Keratinocyte (primary cell): ENCODE results near the gene ZNF12. TPM values are rescaled to one million over a fixed set of nuclear protein-coding genes. Genes with fewer than 3 reads are reported as not detected.
"Not testable (repeated sequence)": the region's sequence is repeated elsewhere in the genome, so short reads cannot be mapped to it uniquely, and the experiment has no call there.

ENCODE experiments used
- DNase-seq: peaks from one replicate; pipeline ENCODE4 v3.0.0-alpha.2; 2011; ENCODE audit warnings: low read depth, missing footprints, low spot score
- FAIRE-seq: peaks from 2 replicates; lab custom pipeline; 2011; peaks lifted over from hg19 to GRCh38; lab: Jason Lieb, UNC
- H2AFZ ChIP-seq: 2 replicates; pipeline ENCODE4 v1.6.0; 2012; ENCODE audit warnings: low read length, control low read depth, inconsistent platforms; ENCODE audit not compliant: control insufficient read depth
- H3K27ac ChIP-seq: 2 replicates; pipeline ENCODE4 v1.5.1; 2011; ENCODE audit warnings: low read length; ENCODE audit not compliant: control insufficient read depth, insufficient read depth
- H3K27me3 ChIP-seq: 3 replicates; pipeline ENCODE4 v1.6.0; 2011; ENCODE audit warnings: low read length; ENCODE audit not compliant: control insufficient read depth, insufficient read depth; ENCODE audit errors: extremely low read depth
- H3K36me3 ChIP-seq, 2 experiments: 2 replicates in 1 of 2; 3 replicates in 1 of 2; pipeline ENCODE4 v1.5.1; 2011; ENCODE audit warnings: low read length in 2 of 2, mild to moderate bottlenecking in 1 of 2; ENCODE audit not compliant: control insufficient read depth in 2 of 2, insufficient read depth in 2 of 2; ENCODE audit errors: extremely low read depth in 1 of 2
- H3K4me1 ChIP-seq: 3 replicates; pipeline ENCODE4 v1.5.1; 2011; ENCODE audit warnings: low read length; ENCODE audit not compliant: control insufficient read depth, insufficient read depth; ENCODE audit errors: extremely low read depth
- H3K4me2 ChIP-seq: 3 replicates; pipeline ENCODE4 v1.6.0; 2011; ENCODE audit warnings: low read depth, low read length; ENCODE audit not compliant: control insufficient read depth, insufficient read depth; ENCODE audit errors: extremely low read depth
- H3K4me3 ChIP-seq, 3 experiments: fragments of 200-600 bp in 1 of 3; sonication (generic) in 1 of 3; 2 replicates in 2 of 3; 3 replicates in 1 of 3; pipeline ENCODE4 v1.5.1; 2011 to 2016; ENCODE audit warnings: low read length in 3 of 3, mild to moderate bottlenecking in 3 of 3, control low read depth in 2 of 3, inconsistent platforms in 1 of 3, low read depth in 1 of 3, mixed read lengths in 1 of 3, mixed run types in 1 of 3, moderate library complexity in 1 of 3; ENCODE audit not compliant: control insufficient read depth in 2 of 3, insufficient read depth in 2 of 3; ENCODE audit errors: extremely low read depth in 1 of 3
- H3K79me2 ChIP-seq: 2 replicates; pipeline ENCODE4 v1.6.0; 2012; ENCODE audit warnings: low read length; ENCODE audit not compliant: control insufficient read depth, insufficient read depth
- H3K9ac ChIP-seq: 3 replicates; pipeline ENCODE4 v1.6.0; 2011; ENCODE audit warnings: low read length; ENCODE audit not compliant: control insufficient read depth, insufficient read depth; ENCODE audit errors: extremely low read depth
- H3K9me1 ChIP-seq: 3 replicates; pipeline ENCODE4 v1.6.0; 2011; ENCODE audit warnings: low read length; ENCODE audit not compliant: control insufficient read depth, insufficient read depth; ENCODE audit errors: extremely low read depth
- H3K9me3 ChIP-seq: 2 replicates; pipeline ENCODE4 v1.5.1; 2012; ENCODE audit warnings: low read depth, low read length; ENCODE audit not compliant: control insufficient read depth
- H4K20me1 ChIP-seq: 3 replicates; pipeline ENCODE4 v1.6.0; 2011; ENCODE audit warnings: low read length; ENCODE audit not compliant: control insufficient read depth, insufficient read depth; ENCODE audit errors: extremely low read depth
- CTCF ChIP-seq, 3 experiments: IDR thresholded peaks in 1 of 3; conservative IDR thresholded peaks in 1 of 3; optimal IDR thresholded peaks in 1 of 3; 2 replicates in 2 of 3; 3 replicates in 1 of 3; pipeline versions ENCODE3 to v1.5.1; 2011; ENCODE audit warnings: low read length in 3 of 3, mild to moderate bottlenecking in 3 of 3, moderate library complexity in 2 of 3, control low read depth in 1 of 3, inconsistent platforms in 1 of 3; ENCODE audit not compliant: insufficient read depth in 2 of 3; ENCODE audit errors: extremely low read depth in 1 of 3
- EZH2 ChIP-seq: IDR thresholded peaks from one replicate; pipeline ENCODE4 v1.6.1; 2012; ENCODE audit warnings: inconsistent platforms, mild to moderate bottlenecking, low read length, moderate library complexity
- dilution Hi-C: fragments of 300-500 bp; cut with MboI; formaldehyde crosslinking; loops from one replicate; pipeline ENCODE4 v1.7.0; 2020; ENCODE audit warnings: low sequenced_read_pairs; ENCODE audit not compliant: extremely low pct_ligation_motif_present
- polyA minus RNA-seq, 3 experiments: library from RNA; depleted of rRNA, polyadenylated mRNA; stranded (reverse); fragments of >200 nt; gene quantifications; 1 replicate in 1 of 3; 2 replicates in 1 of 3; 3 replicates in 1 of 3; pipeline ENCODE4 v1.2.3, GENCODE V29; 2011
- polyA plus RNA-seq, 5 experiments: library from polyadenylated mRNA; depleted of rRNA in 3 of 5; stranded (reverse) in 3 of 5; stranded (forward) in 1 of 5; unstranded in 1 of 5; fragments of >200 nt; gene quantifications; 1 replicate in 1 of 5; 2 replicates in 3 of 5; 3 replicates in 1 of 5; pipeline versions ENCODE4 v1.2.1 to v1.2.3, GENCODE V29; 2011 to 2012; ENCODE audit warnings: missing spikeins in 2 of 5, low read depth in 1 of 5, low replicate concordance in 1 of 5

Gene ZNF12
- polyA plus RNA-seq (7.6 to 12.5 TPM (median 12.3 TPM) in 3 replicates), polyA minus RNA-seq (2.6 to 16.0 TPM (median 8.8 TPM) in 3 replicates)
- 6.6 TPM for polyA plus RNA-seq (2011; ENCODE audit: low read depth)
- 3.3 and 6.8 TPM in 2 replicates for polyA plus RNA-seq (2011; cell fraction: cytosol; rRNA removed)
- polyA plus RNA-seq (2011; cell fraction: nucleus; rRNA removed): 20.0 and 27.8 TPM in 2 replicates
- 7.1 and 8.3 TPM in 2 replicates for polyA plus RNA-seq (2012; ENCODE audit: low replicate concordance)
- 5.2 TPM for polyA minus RNA-seq (2011; cell fraction: cytosol; rRNA and poly(A)+ RNA removed)
- 10.7 and 21.6 TPM in 2 replicates for polyA minus RNA-seq (2011; cell fraction: nucleus; rRNA and poly(A)+ RNA removed)

- FAIRE-seq: no peak
- H3K9me3 ChIP-seq: peaks cover 9% of the 10 kb centered on the region
Measured at GRCh38 chr7:6706666-6707407, at the start of gene ZNF12. Gene ZNF12 (minus strand): TSS chr7:6706947. CDS start chr7:6705173, 1,774 bp downstream.

GRCh38 chr7:6753964-6754363 is 47.2 kb upstream of the ZNF12 start, which contains the start of gene RSPH10B2:
Gene RSPH10B2 (plus strand): TSS chr7:6754103. CDS start chr7:6757678, 3,575 bp downstream.
- H3K4me2 ChIP-seq, DNase-seq, H4K20me1 ChIP-seq, H3K9me1 ChIP-seq, H3K4me1 ChIP-seq, H3K9ac ChIP-seq, H3K79me2 ChIP-seq, H3K27ac ChIP-seq, H3K9me3 ChIP-seq, FAIRE-seq, dilution Hi-C loops, H2AFZ ChIP-seq, H3K36me3 ChIP-seq, H3K4me3 ChIP-seq, H3K27me3 ChIP-seq: not testable (repeated sequence)

More at GRCh38 chr7:6706666-6707407, at the start of gene ZNF12:
- dilution Hi-C loops: no loop called here
- peak within 1 kb of the TSS; percentile 98 for H2AFZ ChIP-seq
- peak; percentile 77 for DNase-seq
- TF ChIP-seq EZH2 (no peak), CTCF (optimal IDR thresholded peaks at IDR 0.05 in 1 of 3, IDR thresholded peaks at IDR 0.05 in 1 of 3, conservative IDR thresholded peaks at IDR 0.05 in 1 of 3; ENCODE audit: extremely low read depth in 1 of 3, insufficient read depth in 2 of 3, low read length in 3 of 3) (no peak)
- H3K4me3 ChIP-seq: peak within 1 kb of the TSS; percentile 57 to 93 (median 92)
- peak within 1 kb of the TSS; percentile 83 for H3K27ac ChIP-seq
- H3K9me1 ChIP-seq: no peaks in the 10 kb centered on the region
- H3K4me2 ChIP-seq: peak within 1 kb of the TSS; percentile 95
- no peaks in the 10 kb centered on the region for H3K27me3 ChIP-seq
- peaks cover 9 to 18% of the 10 kb centered on the region in 2 experiments for H3K36me3 ChIP-seq
- H3K9ac ChIP-seq: peak within 1 kb of the TSS; percentile 91
- H4K20me1 ChIP-seq: no peaks in the 10 kb centered on the region
- peaks cover 45% of the 10 kb centered on the region for H3K79me2 ChIP-seq
- H3K4me1 ChIP-seq: peaks cover 12% of the 10 kb centered on the region

GRCh38 chr7:6750173-6750572 is 43.4 kb upstream of the ZNF12 start:
- H3K9me3 ChIP-seq, DNase-seq, H3K9ac ChIP-seq, H3K27ac ChIP-seq, H3K4me3 ChIP-seq, dilution Hi-C loops, H3K79me2 ChIP-seq, H3K4me2 ChIP-seq, H3K36me3 ChIP-seq, FAIRE-seq, H3K9me1 ChIP-seq, H3K27me3 ChIP-seq, H4K20me1 ChIP-seq, H2AFZ ChIP-seq, H3K4me1 ChIP-seq: not testable (repeated sequence)

GRCh38 chr7:6749335-6749734 is 42.6 kb upstream of the ZNF12 start:
- H3K9me1 ChIP-seq, H3K4me2 ChIP-seq, H3K27ac ChIP-seq, H3K4me3 ChIP-seq, dilution Hi-C loops, H3K9me3 ChIP-seq, DNase-seq, H3K27me3 ChIP-seq, H4K20me1 ChIP-seq, H3K36me3 ChIP-seq, FAIRE-seq, H3K4me1 ChIP-seq, H3K79me2 ChIP-seq, H2AFZ ChIP-seq, H3K9ac ChIP-seq: not testable (repeated sequence)
